Effector memory CD4-positive, alpha-beta T cell (primary cell): ENCODE results near the gene CLEC3A.
"Not testable (repeated sequence)": the region's sequence is repeated elsewhere in the genome, so short reads cannot be mapped to it uniquely, and the experiment has no call there.

Experiments
- DNase-seq, 3 donors: peaks; one replicate each; pipeline ENCODE4 v3.0.0-alpha.2; 2020
- H3K27ac ChIP-seq: 2 replicates; pipeline ENCODE4 v1.7.0; 2013; ENCODE audit warnings: mild to moderate bottlenecking, low read length, moderate library complexity; ENCODE audit not compliant: insufficient read depth, poor library complexity, severe bottlenecking
- H3K27me3 ChIP-seq: replicated peaks from 2 replicates; pipeline ENCODE4 v1.7.0; 2013; ENCODE audit warnings: mild to moderate bottlenecking, low read length; ENCODE audit not compliant: insufficient read depth, control insufficient read depth, poor library complexity, severe bottlenecking
- H3K36me3 ChIP-seq: 2 replicates; pipeline ENCODE4 v1.7.0; 2013; ENCODE audit warnings: mild to moderate bottlenecking, low read length, moderate library complexity; ENCODE audit not compliant: control insufficient read depth, insufficient read depth
- H3K4me1 ChIP-seq: 2 replicates; pipeline ENCODE4 v1.7.0; 2013; ENCODE audit warnings: low read length, mild to moderate bottlenecking; ENCODE audit not compliant: control insufficient read depth, insufficient read depth, poor library complexity, severe bottlenecking
- H3K4me3 ChIP-seq: 2 replicates; pipeline ENCODE4 v1.7.0; 2013; ENCODE audit warnings: low read length, low read depth, mild to moderate bottlenecking; ENCODE audit not compliant: insufficient read depth, poor library complexity, severe bottlenecking
- H3K9me3 ChIP-seq: 2 replicates; pipeline ENCODE4 v1.7.0; 2013; ENCODE audit warnings: mild to moderate bottlenecking, low read length, moderate library complexity; ENCODE audit not compliant: control insufficient read depth
- total RNA-seq, 3 donors: gene quantifications; one replicate each; lab custom pipeline; 2026; lab: John Stamatoyannopoulos, UW

CLEC3A gene
- total RNA-seq = 0 reads per million in 3 donors

GRCh38 chr16:78022347-78023060 is at the start of gene CLEC3A:
Gene CLEC3A (plus strand): TSS chr16:78022548. CDS start chr16:78022627, 79 bp downstream.
- Histone ChIP-seq H3K4me1 (no peaks in the 10 kb centered on the region), H3K9me3 (no peaks in the 10 kb centered on the region), H3K4me3 (no peak within 1 kb of the TSS), H3K27ac (no peak within 1 kb of the TSS), H3K36me3 (no peaks in the 10 kb centered on the region), H3K27me3 (no peaks in the 10 kb centered on the region)
- no peak for DNase-seq

- Histone ChIP-seq H3K9me3 (no peaks in the 10 kb centered on the region), H3K27me3 (no peaks in the 10 kb centered on the region), H3K36me3 (no peaks in the 10 kb centered on the region), H3K27ac (no peak overlapping the region), H3K4me1 (no peaks in the 10 kb centered on the region), H3K4me3 (no peak overlapping the region)
- DNase-seq = no peak
These were observed 47.5 kb upstream of the CLEC3A start for GRCh38 chr16:77974883-77975282.

GRCh38 chr16:77975942-77976341 is 46.4 kb upstream of the CLEC3A start:
- no peak for DNase-seq
- Histone ChIP-seq H3K9me3 (no peaks in the 10 kb centered on the region), H3K27ac (no peak overlapping the region), H3K4me1 (no peaks in the 10 kb centered on the region), H3K27me3 (no peaks in the 10 kb centered on the region), H3K4me3 (no peak overlapping the region), H3K36me3 (no peaks in the 10 kb centered on the region)

- Histone ChIP-seq H3K4me3 (no peak overlapping the region), H3K27me3 (no peaks in the 10 kb centered on the region), H3K27ac (no peak overlapping the region), H3K4me1 (no peaks in the 10 kb centered on the region), H3K36me3 (no peaks in the 10 kb centered on the region), H3K9me3 (no peaks in the 10 kb centered on the region)
- no peak for DNase-seq
These were observed 45.0 kb upstream of the CLEC3A start for GRCh38 chr16:77977339-77977738.

- DNase-seq = no peak
- no peak overlapping the region for H3K27ac ChIP-seq
- H3K9me3 ChIP-seq = no peaks in the 10 kb centered on the region
- no peaks in the 10 kb centered on the region for H3K27me3 ChIP-seq
- no peak overlapping the region for H3K4me3 ChIP-seq
- H3K4me1 ChIP-seq = no peaks in the 10 kb centered on the region
- H3K36me3 ChIP-seq = no peaks in the 10 kb centered on the region
These were observed 37.2 kb upstream of the CLEC3A start for GRCh38 chr16:77985111-77985510.

GRCh38 chr16:77986011-77986740 is 36.2 kb upstream of the CLEC3A start:
- no peaks in the 10 kb centered on the region for H3K9me3 ChIP-seq
- H3K4me1 ChIP-seq = no peaks in the 10 kb centered on the region
- no peaks in the 10 kb centered on the region for H3K27me3 ChIP-seq
- DNase-seq = no peak
- H3K4me3 ChIP-seq = no peak overlapping the region
- H3K36me3 ChIP-seq = no peaks in the 10 kb centered on the region
- no peak overlapping the region for H3K27ac ChIP-seq

- no peak for DNase-seq
- H3K4me1 ChIP-seq = no peaks in the 10 kb centered on the region
- H3K27ac ChIP-seq = no peak overlapping the region
- no peaks in the 10 kb centered on the region for H3K27me3 ChIP-seq
- no peaks in the 10 kb centered on the region for H3K36me3 ChIP-seq
- H3K4me3 ChIP-seq = no peak overlapping the region
- no peaks in the 10 kb centered on the region for H3K9me3 ChIP-seq
These were observed 34.5 kb upstream of the CLEC3A start for GRCh38 chr16:77987810-77988209.

GRCh38 chr16:77989846-77990245 is 32.5 kb upstream of the CLEC3A start:
- H3K4me1 ChIP-seq = no peaks in the 10 kb centered on the region
- no peaks in the 10 kb centered on the region for H3K9me3 ChIP-seq
- no peaks in the 10 kb centered on the region for H3K36me3 ChIP-seq
- H3K4me3 ChIP-seq = no peak overlapping the region
- no peak overlapping the region for H3K27ac ChIP-seq
- H3K27me3 ChIP-seq = no peaks in the 10 kb centered on the region
- DNase-seq = no peak

GRCh38 chr16:77991701-77992100 is 30.6 kb upstream of the CLEC3A start:
- Histone ChIP-seq H3K4me3 (no peak overlapping the region), H3K9me3 (no peaks in the 10 kb centered on the region), H3K27ac (no peak overlapping the region), H3K4me1 (no peaks in the 10 kb centered on the region), H3K27me3 (no peaks in the 10 kb centered on the region), H3K36me3 (no peaks in the 10 kb centered on the region)
- DNase-seq = no peak

- H3K9me3 ChIP-seq, H3K4me3 ChIP-seq, H3K4me1 ChIP-seq, H3K36me3 ChIP-seq, DNase-seq, H3K27me3 ChIP-seq, H3K27ac ChIP-seq: not testable (repeated sequence)
These were observed 30.0 kb upstream of the CLEC3A start for GRCh38 chr16:77992381-77992780.
